HepG2 (cell line): ENCODE measurements around the gene STK24.

Source experiments
- EZH2 ChIP-seq: conservative IDR thresholded peaks from 2 replicates; pipeline ENCODE4 v1.6.1; 2012; ENCODE audit warnings: mild to moderate bottlenecking, low read depth, low read length, moderate library complexity
- RERE ChIP-seq: IDR thresholded peaks from 2 replicates; pipeline ENCODE4 v1.6.1; 2016; ENCODE audit warnings: low read depth, missing genetic modification reagents, missing compliant biosample characterization
- TEAD3 ChIP-seq: optimal IDR thresholded peaks from 2 replicates; pipeline ENCODE3; 2016; ENCODE audit warnings: borderline replicate concordance
- ZBTB25 ChIP-seq: IDR thresholded peaks from 2 replicates; pipeline ENCODE4 v1.6.1; 2018; ENCODE audit warnings: missing genetic modification reagents

GRCh38 chr13:98537306-98537705, 39.6 kb downstream of the STK24 start:
- no peak for TF ChIP-seq TEAD3 (CRISPR knock-in tag)
- no peak for TF ChIP-seq EZH2
- no peak for TF ChIP-seq RERE (CRISPR knock-in tag)
- no peak for TF ChIP-seq ZBTB25 (CRISPR knock-in tag)
